Ecto neural progenitor cell (in vitro differentiated cells): ENCODE results near the gene QPRT.
"Not testable (repeated sequence)": the region's sequence is repeated elsewhere in the genome, so short reads cannot be mapped to it uniquely, and the experiment has no call there.

Source experiments
- DNase-seq: peaks from one replicate; pipeline ENCODE4 v3.0.0-alpha.2; 2018; ENCODE audit warnings: low spot score

QPRT gene

DNA sequence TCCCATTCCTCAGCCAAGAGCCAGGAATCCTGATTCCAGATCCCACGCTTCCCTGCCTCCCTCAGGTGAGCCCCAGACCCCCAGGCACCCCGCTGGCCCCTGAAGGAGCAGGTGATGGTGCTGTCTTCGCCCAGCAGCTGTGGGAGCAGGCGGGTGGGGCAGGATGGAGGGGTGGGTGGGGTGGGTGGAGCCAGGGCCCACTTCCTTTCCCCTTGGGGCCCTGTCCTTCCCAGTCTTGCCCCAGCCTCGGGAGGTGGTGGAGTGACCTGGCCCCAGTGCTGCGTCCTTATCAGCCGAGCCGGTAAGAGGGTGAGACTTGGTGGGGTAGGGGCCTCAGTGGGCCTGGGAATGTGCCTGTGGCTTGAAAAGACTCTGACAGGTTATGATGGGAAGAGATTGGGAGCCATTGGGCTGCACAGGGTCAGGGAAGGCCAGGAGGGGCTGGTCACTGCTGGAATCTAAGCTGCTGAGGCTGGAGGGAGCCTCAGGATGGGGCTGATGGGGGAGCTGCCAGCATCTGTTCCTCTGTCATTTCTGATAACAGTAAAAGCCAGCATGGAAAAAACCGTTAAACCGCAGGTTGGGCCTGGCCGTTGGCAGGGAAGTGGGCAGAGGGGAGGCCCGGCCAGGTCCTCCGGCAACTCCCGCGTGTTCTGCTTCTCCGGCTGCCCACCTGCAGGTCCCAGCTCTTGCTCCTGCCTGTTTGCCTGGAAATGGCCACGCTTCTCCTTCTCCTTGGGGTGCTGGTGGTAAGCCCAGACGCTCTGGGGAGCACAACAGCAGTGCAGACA lies 15.8 kb upstream of the QPRT start, which contains the start of gene SPN:
SPN (plus strand) TSS at position 232 of the 791 bp plus-strand sequence; CDS start at position 714, 482 bp downstream.
- no peak for DNase-seq

DNA sequence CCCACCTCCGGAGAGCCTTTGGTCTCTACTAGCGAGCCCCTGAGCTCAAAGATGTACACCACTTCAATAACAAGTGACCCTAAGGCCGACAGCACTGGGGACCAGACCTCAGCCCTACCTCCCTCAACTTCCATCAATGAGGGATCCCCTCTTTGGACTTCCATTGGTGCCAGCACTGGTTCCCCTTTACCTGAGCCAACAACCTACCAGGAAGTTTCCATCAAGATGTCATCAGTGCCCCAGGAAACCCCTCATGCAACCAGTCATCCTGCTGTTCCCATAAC lies 15.2 kb upstream of the QPRT start:
- no peak for DNase-seq

DNA sequence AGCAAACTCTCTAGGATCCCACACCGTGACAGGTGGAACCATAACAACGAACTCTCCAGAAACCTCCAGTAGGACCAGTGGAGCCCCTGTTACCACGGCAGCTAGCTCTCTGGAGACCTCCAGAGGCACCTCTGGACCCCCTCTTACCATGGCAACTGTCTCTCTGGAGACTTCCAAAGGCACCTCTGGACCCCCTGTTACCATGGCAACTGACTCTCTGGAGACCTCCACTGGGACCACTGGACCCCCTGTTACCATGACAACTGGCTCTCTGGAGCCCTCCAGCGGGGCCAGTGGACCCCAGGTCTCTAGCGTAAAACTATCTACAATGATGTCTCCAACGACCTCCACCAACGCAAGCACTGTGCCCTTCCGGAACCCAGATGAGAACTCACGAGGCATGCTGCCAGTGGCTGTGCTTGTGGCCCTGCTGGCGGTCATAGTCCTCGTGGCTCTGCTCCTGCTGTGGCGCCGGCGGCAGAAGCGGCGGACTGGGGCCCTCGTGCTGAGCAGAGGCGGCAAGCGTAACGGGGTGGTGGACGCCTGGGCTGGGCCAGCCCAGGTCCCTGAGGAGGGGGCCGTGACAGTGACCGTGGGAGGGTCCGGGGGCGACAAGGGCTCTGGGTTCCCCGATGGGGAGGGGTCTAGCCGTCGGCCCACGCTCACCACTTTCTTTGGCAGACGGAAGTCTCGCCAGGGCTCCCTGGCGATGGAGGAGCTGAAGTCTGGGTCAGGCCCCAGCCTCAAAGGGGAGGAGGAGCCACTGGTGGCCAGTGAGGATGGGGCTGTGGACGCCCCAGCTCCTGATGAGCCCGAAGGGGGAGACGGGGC lies 14.7 kb upstream of the QPRT start:
- DNase-seq = no peak

DNA sequence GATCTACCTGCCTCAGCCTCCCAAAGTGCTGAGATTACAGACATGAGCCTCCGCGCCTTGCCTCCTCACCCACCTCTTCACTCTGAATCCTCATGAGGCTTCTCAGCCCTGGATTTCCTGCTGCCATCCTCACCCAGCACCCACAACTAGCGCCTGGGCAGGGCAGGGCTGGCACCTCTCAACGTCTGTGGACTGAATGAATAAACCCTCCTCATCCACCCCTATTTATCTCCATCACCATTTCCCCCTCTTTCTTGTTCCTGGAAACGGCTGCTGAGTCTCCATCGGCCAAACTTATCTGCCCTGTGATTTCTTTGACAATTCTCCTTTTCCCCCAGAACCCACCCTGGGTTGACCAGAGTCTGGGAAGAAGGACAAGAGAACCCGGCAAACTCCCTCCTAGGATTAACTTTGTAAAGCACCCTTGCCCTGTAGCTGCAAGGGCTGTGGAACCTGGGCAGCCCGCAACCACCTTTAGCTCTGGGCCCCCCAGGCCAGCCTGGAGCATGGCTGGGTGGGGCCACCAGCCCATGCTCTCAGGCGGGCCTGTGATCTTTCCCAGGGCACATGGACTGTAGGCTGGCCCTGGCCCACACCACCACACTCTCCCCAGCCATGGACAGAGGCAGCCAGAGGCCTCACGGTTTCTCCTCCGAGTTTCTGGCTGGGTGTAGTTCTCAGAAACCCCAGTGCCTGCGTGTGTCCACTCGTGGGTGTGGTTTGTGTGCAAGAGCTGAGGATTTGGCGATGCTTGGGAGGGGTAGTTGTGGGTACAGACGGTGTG lies 13.5 kb upstream of the QPRT start:
- no peak for DNase-seq

DNA sequence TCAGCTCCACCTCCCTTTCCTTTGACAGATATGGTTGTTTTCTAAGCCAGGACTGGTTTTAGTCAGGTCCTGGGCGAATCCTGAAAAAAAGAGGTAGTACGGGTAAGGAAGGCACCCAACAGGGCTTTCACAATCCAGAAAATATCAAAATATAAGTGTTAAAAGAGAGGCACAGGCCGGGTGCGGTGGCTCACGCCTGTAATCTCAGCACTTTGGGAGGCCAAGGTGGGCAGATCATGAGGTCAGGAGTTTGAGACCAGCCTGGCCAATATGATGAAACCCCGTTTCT lies 11.7 kb upstream of the QPRT start:
- not testable (repeated sequence) for DNase-seq

DNA sequence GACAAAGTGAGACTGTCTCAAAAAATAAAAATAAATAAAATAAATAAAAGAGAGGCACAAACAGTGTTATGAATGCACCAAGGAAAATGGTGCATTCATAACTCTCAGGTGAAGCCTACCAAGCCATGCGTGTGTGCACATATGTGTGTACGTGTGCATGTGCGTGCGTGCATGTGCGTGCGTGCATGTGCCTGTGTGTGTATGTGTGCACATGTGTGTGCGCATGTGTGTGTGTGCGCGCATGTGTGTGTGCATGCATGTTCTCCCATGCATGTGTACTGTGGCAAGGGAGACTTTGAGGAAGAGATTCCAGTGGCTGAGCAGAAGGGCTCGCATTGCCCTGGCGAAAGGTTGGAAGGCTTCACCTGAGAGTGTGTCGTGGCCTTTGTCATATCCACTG lies 11.2 kb upstream of the QPRT start:
- no peak for DNase-seq

DNA sequence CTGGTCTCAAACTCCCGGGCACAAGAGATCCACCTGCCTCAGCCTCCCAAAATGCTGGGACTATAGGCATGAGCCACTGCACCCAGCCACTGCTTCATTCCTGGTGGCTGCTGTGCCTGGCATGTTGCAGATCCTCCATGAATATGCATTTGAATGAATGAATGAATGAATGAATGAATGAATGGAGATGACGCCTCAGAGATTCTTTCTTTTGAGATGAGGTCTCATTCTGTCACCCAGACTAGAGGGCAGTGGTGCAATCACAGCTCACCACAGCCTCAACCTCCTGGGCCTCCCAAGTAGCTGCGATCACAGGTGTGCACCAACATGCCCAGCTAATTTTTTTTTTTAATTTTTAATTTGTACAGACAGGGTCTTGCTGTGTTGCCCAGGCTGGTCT lies 10.7 kb upstream of the QPRT start:
- no peak for DNase-seq

DNA sequence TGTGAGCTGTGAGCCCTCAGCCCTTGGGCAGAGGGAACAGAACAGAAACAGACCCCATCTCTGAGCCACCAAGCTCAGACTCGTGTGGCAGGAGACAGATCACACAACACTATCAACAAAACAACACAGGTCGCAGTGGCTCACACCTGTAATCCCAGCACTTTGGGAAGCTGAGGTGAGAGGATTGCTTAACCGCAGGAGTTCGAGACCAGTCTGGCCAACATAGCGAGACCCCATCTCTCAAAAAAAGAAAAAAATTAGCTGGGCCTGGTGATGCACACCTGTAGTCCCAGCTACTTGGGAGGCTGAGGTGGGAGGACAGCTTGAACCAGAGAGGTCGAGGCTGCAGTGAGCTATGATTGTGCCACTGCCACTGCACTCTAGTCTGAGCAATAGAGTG lies 5.5 kb upstream of the QPRT start:
- no peak for DNase-seq

DNA sequence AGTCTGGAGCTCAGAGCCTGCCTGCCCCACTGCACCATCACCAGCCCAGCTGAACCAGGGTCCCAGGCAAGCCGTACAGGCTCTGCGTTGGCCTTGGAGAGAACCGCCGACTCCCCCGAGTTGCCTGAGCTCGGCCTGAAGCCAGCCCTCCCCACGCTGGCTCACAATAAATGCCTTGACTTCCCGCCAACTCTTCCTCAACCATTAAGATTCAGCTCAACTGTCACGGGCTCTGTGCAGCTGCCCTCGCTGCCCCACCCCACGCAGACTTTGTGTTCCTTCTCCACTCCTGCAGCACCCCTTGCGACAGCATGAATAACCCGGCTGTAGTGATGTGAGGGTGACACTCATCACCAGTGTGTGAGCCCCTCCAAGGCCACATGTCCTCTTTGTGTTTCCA lies 4.8 kb upstream of the QPRT start:
- no peak for DNase-seq

DNA sequence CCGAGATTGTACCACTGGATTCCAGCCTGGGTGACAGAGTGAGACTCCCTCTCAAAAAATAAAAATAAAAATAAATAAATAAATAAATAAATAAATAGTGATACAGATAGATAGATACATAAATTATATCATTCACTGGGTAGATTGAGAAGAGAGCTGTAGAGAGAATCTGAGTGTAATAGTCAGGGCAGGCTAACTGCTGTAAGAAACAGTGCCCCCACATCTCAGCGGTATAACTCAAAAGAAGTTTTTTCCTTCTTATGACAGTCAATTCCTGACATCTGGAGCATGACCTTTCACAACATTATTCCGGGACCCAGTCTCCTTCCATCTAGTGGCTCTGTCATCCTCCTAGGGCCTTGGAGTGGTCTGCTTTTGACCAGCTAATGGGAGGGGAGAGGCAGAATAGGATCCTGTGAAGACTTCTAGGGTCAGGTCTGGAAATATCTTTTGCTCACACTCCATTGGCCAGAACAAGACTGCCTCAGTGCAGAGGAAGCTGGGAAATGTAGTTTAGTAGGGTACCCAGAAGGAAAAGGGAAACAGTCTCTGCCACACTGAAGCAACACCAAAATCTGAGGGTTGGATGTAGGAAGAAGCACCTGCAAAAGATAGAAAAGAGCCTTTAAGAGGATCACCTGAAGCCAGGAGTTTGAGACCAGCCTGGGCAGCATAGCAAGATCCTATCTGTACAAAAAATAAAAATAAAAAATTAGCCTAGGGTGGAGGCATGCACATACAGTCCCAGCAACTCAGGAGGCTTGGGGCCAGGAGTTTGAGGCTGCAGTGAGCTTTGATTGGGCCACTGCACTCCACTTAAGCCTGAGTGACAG lies 3.0 kb upstream of the QPRT start:
- no peak for DNase-seq

DNA sequence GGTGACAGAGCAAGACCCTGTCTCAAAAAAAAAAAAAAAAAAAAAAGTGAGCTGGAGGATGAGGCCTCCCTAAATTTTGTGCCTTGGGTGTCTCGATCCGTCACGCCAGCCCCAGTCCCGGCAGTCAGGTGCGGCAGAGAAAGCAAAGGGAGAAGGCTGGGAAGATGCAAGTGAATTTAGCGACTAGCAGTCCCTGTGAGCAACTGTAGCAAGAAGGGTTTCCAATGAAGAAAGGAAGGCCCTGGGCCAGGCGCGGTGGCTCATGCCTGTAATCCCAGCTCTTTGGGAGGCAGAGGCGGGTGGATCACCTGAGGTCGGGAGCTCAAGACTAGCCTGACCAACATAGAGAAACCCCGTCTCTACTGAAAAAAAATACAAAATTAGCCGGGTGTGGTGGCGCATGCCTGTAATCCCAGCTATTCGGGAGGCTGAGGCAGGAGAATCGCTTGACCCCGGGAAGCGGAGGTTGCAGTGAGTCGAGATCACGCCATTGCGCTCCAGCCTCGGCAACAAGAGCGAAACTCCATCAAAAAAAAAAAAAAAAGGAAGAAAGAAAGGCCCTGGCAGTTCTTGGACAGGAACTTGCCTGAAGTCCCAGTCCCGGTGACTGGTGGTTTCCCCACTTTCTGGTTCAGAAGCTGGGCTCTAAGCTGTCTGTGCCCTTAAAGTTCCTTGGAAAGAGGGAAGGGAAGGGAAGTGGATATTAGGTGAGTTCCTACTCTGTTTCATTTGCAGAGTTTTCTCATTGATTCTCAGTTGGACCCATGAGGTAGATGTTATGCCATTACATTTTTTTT lies 1.8 kb upstream of the QPRT start:
- DNase-seq = no peak

DNA sequence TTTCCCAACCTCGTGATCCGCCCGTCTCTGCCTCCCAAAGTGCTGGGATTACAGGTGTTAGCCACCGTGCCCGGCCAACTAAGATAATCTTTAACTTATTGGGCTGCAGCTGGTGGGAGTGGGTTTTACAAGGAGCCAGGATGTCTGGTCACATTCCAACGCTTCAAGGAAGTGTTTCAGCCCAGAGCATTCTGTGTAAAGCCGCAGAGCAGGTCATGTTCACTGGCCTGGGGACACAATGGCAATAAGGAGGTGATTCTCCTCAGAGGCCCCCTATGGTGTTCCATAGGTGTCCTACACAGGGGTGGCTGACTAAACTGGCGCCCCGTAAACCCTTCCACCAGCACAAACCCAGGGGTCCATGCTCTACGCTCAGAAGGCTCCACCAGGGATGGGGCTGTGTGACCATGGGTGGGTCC lies 1.2 kb downstream of the QPRT start:
- DNase-seq = no peak

DNA sequence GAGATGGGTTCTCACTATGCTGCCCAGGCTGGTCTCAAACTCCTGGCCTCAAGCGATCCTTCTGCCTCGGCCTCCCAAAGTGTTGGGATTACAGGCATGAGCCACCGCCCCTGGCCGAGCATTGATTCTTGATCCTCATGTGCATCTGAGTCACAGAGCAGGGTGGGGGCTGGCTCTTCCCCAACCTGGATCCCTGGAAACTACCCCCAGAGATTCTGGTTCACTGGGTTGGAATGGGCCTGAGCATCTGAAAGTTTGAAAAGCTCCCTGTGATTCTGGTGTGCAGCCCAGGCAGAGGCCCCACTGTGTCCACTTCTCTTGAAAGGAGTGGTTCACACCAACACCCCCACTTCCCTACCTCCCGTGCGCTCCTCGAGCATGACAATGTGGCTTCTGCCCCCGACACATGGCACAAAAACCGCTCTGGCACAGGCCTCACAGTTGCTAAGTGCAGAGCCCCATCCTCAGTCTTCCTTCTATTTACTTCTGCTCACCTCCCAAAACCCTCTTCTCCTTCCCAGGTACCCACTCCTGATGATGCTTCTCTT lies 4.6 kb downstream of the QPRT start:
- no peak for DNase-seq

DNA sequence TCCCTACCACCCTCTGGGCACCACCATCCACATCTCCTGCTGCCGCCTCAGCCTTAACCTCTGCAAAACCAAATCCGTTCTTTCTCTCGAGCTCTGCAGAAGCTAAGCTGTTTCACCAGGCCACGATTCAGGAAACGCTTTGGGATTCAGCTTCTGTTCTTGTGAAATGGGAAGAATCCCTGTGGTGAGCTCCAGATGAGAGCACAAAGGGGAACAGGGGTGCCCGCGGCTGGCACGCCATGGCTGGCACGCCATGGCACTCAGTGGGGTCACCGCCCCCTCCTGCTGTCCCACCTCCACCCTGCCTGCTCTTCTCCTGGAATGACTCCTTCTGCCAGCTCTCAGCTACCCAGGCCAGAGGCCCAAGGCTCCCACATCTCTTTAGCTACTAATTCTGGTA lies 5.7 kb downstream of the QPRT start:
- DNase-seq = no peak

DNA sequence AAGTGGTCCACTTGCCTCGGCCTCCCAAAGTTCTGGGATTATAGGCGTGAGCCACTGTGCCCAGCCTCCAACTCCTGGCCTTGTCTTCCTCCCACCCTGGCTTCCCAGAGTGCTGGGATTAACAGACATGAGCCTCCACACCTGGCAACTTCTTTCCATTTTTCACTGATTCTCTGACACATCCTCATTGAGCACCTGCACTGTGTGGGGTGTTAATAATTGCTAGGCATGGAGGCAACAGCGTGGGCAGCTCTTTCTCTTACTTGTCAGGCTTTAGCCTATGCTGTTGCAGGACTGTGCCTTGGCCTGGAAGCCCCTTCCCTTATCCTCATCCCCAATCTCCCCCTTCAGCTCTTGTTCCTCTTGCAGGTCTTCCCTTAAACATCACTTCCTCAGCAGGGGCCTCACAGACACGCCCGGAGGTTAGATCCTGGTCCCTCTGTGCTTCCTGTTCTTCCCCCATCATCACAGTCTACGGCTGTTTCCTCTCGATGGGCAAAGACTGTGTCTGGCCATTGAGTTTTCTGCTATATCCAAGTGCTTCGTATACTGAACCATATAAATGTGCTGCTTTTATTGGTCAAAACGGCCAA lies 7.9 kb downstream of the QPRT start:
- no peak for DNase-seq

DNA sequence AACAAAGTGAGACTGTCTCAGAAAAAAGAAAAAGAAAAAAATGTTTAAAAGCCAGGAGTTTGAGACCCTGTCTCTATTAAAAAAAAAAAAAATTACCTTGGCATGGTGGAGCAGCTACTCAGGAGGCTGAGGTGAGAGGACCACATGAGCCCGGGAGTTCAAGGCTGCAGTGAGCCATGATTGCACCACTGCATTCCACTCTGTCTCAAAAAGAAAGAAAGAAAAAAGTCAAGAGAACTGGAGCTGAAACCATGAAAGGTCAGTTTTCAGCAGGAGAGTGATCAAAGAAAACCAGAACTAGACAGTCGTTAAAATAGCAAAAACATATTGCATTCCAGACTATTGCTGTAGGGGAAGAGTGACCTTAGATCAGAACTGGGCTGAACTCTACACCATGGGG lies 8.8 kb downstream of the QPRT start:
- DNase-seq = no peak

DNA sequence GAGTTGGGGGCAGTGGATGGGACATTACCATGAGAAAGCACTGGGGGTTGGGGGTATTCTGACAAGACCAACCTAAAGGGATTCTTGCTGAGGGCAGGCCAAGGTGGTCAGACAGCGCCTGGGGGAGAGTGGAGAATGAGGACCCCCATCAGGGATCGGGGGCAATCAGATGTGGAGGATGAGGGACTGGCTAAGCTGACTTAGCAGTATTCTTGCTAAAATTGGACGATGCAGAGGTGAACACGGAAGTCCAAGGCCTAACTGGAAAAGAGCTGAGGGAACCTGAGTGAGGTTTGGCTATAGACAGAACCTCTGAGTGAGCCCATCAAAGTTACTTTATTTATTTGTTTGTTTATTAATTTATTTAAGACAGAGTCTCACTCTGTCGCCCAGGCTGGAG lies 9.2 kb downstream of the QPRT start:
- DNase-seq = no peak

DNA sequence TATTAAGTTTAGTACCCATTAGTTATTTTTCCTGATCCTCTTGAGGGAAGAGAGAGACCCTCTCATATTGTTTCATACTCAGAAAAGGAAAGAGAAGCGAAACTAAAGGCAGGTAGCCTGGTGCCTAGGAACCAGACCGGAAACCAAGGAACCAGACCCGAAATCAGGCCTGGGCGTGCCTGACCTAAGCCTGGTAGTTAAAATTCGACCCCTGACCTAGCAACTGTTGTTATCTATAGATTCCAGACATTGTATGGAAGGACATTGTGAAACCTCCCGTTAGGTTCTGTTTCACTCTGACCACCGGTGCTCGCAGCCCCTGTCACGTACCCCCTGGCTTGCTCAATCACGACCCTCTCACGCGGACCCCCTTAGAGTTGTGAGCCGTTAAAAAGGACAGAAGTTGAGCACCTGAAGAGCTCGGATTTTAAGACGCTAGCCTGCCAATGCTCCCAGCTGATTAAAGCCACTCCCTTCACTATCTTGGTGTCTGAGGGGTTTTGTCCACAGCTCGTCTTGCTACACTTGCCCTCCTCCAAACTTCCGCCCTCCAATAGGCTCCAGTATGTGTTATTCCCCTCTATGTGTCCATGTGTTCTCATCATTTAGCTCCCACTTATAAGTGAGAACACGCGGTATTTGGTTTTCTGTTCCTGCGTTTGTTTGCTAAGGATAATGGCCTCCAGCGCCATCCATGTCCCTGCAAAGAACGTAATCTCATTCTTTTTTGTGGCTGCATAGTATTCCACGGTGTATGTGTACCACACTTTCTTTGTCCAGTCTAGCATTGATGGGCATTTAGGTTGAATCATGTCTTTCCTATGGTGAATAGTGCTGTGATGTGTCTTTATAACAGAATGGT lies 10.7 kb downstream of the QPRT start:
- not testable (repeated sequence) for DNase-seq

DNA sequence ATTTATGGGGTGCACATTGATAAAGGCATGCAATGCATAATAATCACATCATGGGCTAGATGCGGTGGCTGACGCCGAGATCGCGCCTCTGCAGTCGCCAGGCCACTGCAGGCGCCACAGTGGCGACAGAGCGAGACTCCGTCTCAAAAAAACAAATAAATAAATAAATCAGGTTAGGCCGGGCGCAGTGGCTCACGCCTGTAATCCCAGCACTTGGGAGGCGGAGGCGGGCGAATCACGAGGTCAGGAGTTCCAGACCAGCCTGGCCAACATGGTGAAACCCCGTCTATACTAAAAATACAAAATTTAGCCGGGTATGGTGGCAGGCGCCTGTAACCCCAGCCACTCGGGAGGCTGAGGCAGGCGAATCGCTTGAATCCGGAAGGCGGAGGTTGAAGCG lies 13.6 kb downstream of the QPRT start:
- not testable (repeated sequence) for DNase-seq
